GM23338 (cell line): ENCODE results near the gene PAPOLG. TPM values are rescaled to one million over a fixed set of nuclear protein-coding genes. Genes with fewer than 3 reads are reported as not detected.

Source experiments
- ATAC-seq: fragments of 200-7000 bp; cut with Tn5 transposase; 3 replicates; pipeline ENCODE4 v1.9.1; 2020
- DNase-seq: peaks from one replicate; pipeline ENCODE4 v3.0.0-alpha.2; 2015; ENCODE audit warnings: low spot score
- H2AFZ ChIP-seq: fragments of 200-600 bp; sonication (generic); 2 replicates; pipeline ENCODE4 v1.8.0; 2016; ENCODE audit warnings: antibody characterized with exemption, mild to moderate bottlenecking, moderate library complexity
- H3F3A ChIP-seq: fragments of 200-600 bp; sonication (generic); replicated peaks from 2 replicates; pipeline ENCODE4 v1.8.0; 2017; ENCODE audit warnings: antibody characterized with exemption, mixed run types, low read depth
- H3K27ac ChIP-seq: fragments of 200-600 bp; sonication (generic); 2 replicates; pipeline ENCODE4 v1.6.1; 2016; ENCODE audit warnings: low read depth
- H3K27me3 ChIP-seq: fragments of 200-600 bp; sonication (generic); 2 replicates; pipeline ENCODE4 v1.8.0; 2016; ENCODE audit warnings: mild to moderate bottlenecking, mixed run types, moderate library complexity; ENCODE audit not compliant: insufficient read depth
- H3K36me3 ChIP-seq: fragments of 200-600 bp; sonication (generic); 2 replicates; pipeline ENCODE4 v1.8.0; 2016; ENCODE audit warnings: mild to moderate bottlenecking; ENCODE audit not compliant: insufficient read depth
- H3K4me1 ChIP-seq: fragments of 200-600 bp; sonication (generic); 2 replicates; pipeline ENCODE4 v1.8.0; 2016; ENCODE audit warnings: mild to moderate bottlenecking, moderate library complexity; ENCODE audit not compliant: insufficient read depth
- H3K4me2 ChIP-seq: fragments of 200-600 bp; sonication (generic); 2 replicates; pipeline ENCODE4 v1.7.1; 2017; ENCODE audit warnings: mixed run types
- H3K4me3 ChIP-seq: fragments of 200-600 bp; sonication (generic); 2 replicates; pipeline ENCODE4 v1.6.1; 2016; ENCODE audit warnings: mixed run types
- H3K79me2 ChIP-seq: fragments of 200-600 bp; sonication (generic); replicated peaks from 2 replicates; pipeline ENCODE4 v1.8.0; 2017; ENCODE audit warnings: mild to moderate bottlenecking; ENCODE audit not compliant: insufficient read depth
- H3K9me2 ChIP-seq: fragments of 200-600 bp; sonication (generic); 2 replicates; pipeline ENCODE4 v1.8.0; 2017; ENCODE audit not compliant: insufficient read depth
- H4K20me1 ChIP-seq: fragments of 200-600 bp; sonication (generic); replicated peaks from 2 replicates; pipeline ENCODE4 v1.8.0; 2017; ENCODE audit warnings: mild to moderate bottlenecking; ENCODE audit not compliant: insufficient read depth
- H3K27ac Mint-ChIP-seq: 2 replicates; pipeline ENCODE4 v1.8.0; 2020; ENCODE audit warnings: inconsistent platforms, mild to moderate bottlenecking, moderate library complexity, mixed read lengths
- H3K27me3 Mint-ChIP-seq: 3 replicates; pipeline ENCODE4 v1.8.0; 2022; ENCODE audit warnings: low read depth, mild to moderate bottlenecking, moderate library complexity, mixed read lengths, inconsistent platforms; ENCODE audit not compliant: insufficient read depth, poor library complexity
- H3K36me3 Mint-ChIP-seq: 3 replicates; pipeline ENCODE4 v1.8.0; 2021; ENCODE audit warnings: low read depth, mild to moderate bottlenecking, inconsistent platforms, moderate library complexity, mixed read lengths
- H3K4me1 Mint-ChIP-seq: 3 replicates; pipeline ENCODE4 v1.8.0; 2020; ENCODE audit warnings: mild to moderate bottlenecking, inconsistent platforms, mixed read lengths
- H3K4me3 Mint-ChIP-seq: 3 replicates; pipeline ENCODE4 v1.8.0; 2021; ENCODE audit warnings: moderate library complexity, mild to moderate bottlenecking, inconsistent platforms, mixed read lengths
- H3K9me3 Mint-ChIP-seq: 3 replicates; pipeline ENCODE4 v1.8.0; 2020; ENCODE audit warnings: moderate library complexity, mild to moderate bottlenecking, inconsistent platforms, mixed read lengths
- CTCF ChIP-seq, 2 experiments: fragments of 200-600 bp in 1 of 2; sonication (generic) in 1 of 2; conservative IDR thresholded peaks; 2 replicates each; pipeline versions ENCODE4 v1.5.1 to v1.6.1; 2016 to 2017; ENCODE audit warnings: antibody characterized with exemption in 2 of 2, low read depth in 2 of 2, mild to moderate bottlenecking in 2 of 2, moderate library complexity in 1 of 2
- POLR2AphosphoS5 ChIP-seq: IDR thresholded peaks from 2 replicates; pipeline ENCODE4 v1.6.1; 2016; ENCODE audit warnings: antibody characterized with exemption, low read depth
- ZNF331 ChIP-seq: fragments of 250-450 bp; sonication (Bioruptor Pico); IDR thresholded peaks from 2 replicates; pipeline ENCODE4 v1.5.0; 2020; ENCODE audit warnings: low read depth, mild to moderate bottlenecking, moderate library complexity
- ZNF462 ChIP-seq: fragments of 250-450 bp; sonication (Bioruptor Pico); IDR thresholded peaks from 2 replicates; pipeline ENCODE4 v1.5.0; 2020; ENCODE audit warnings: mild to moderate bottlenecking, moderate library complexity
- polyA plus RNA-seq: library from polyadenylated mRNA; unstranded; fragments of >200 nt; fragmentation: Nextera tagmentation; extraction: Ambion mirVana; gene quantifications from 2 replicates; pipeline ENCODE4 v1.2.1, GENCODE V29; 2016
- total RNA-seq: library from RNA; depleted of rRNA; stranded (reverse); fragments of >200 nt; shearing (Covaris generic); gene quantifications from 2 replicates; pipeline ENCODE4 v1.2.3, GENCODE V29; 2014

Gene PAPOLG
- total and polyA plus RNA-seq, 2 experiments from 2014 or later: 13.8 to 31.2 TPM

- Histone ChIP-seq H3K27ac (no peak overlapping the region), H3K36me3 (peaks cover 73% of the 10 kb centered on the region), H3F3A (no peaks in the 10 kb centered on the region), H3K27me3 (no peaks in the 10 kb centered on the region), H3K4me3 (no peak overlapping the region), H2AFZ (no peak overlapping the region), H4K20me1 (peaks cover 7% of the 10 kb centered on the region; the same call in 1 of the 2 replicates), H3K9me2 (no peaks in the 10 kb centered on the region), H3K79me2 (no peaks in the 10 kb centered on the region), H3K4me2 (no peak overlapping the region), H3K4me1 (no peaks in the 10 kb centered on the region)
- Mint-ChIP-seq H3K27ac (no peak overlapping the region), H3K4me3 (no peak overlapping the region), H3K9me3 (no peaks in the 10 kb centered on the region), H3K36me3 (peaks cover 66% of the 10 kb centered on the region), H3K27me3 (no peaks in the 10 kb centered on the region), H3K4me1 (no peaks in the 10 kb centered on the region)
- DNase-seq (no peak), ATAC-seq (no peak)
- TF ChIP-seq ZNF462 (CRISPR knock-in tag) (no peak), CTCF (conservative IDR thresholded peaks at IDR 0.05; ENCODE audit: low read depth in 2 of 2) (no peak)
These were observed 23.4 kb downstream of the PAPOLG start for GRCh38 chr2:60779426-60779825.

GRCh38 chr2:60780721-60781120 lies 24.7 kb downstream of the PAPOLG start:
- Mint-ChIP-seq H3K27me3 (no peaks in the 10 kb centered on the region), H3K36me3 (peaks cover 66% of the 10 kb centered on the region), H3K4me1 (no peaks in the 10 kb centered on the region), H3K4me3 (no peak overlapping the region), H3K9me3 (no peaks in the 10 kb centered on the region), H3K27ac (no peak overlapping the region)
- Histone ChIP-seq H3K4me3 (no peak overlapping the region), H3K4me2 (no peak overlapping the region), H3K36me3 (peaks cover 73% of the 10 kb centered on the region), H3F3A (no peaks in the 10 kb centered on the region), H4K20me1 (peaks cover 9% of the 10 kb centered on the region; the same call in 1 of the 2 replicates), H3K79me2 (no peaks in the 10 kb centered on the region), H3K27me3 (no peaks in the 10 kb centered on the region), H3K27ac (no peak overlapping the region), H3K9me2 (no peaks in the 10 kb centered on the region), H2AFZ (no peak overlapping the region), H3K4me1 (no peaks in the 10 kb centered on the region)
- ATAC-seq (no peak), DNase-seq (no peak)
- no peak for TF ChIP-seq POLR2AphosphoS5
- no peak for TF ChIP-seq ZNF331
- TF ChIP-seq ZNF462 (CRISPR knock-in tag): no peak
